SK-N-SH (cell line): Measurements from ENCODE around the gene RPL7A. TPM values are rescaled to one million over a fixed set of nuclear protein-coding genes. Genes with fewer than 3 reads are reported as not detected.

Experiments used
- CTCF ChIA-PET: fragments of 300-600, 350-600 bp; formaldehyde crosslinking; extraction: SDS; loops from one replicate; lab custom pipeline; 2021; lab: Yijun Ruan, JAX
- POLR2A ChIA-PET: fragments of 350-600 bp; sonication (Branson Sonifier 250); formaldehyde crosslinking; extraction: SDS; loops from one replicate; lab custom pipeline; 2020; ENCODE audit warnings: antibody characterized with exemption, inconsistent platforms; lab: Yijun Ruan, JAX
- DNase-seq: peaks from one replicate; pipeline ENCODE4 v3.0.0; 2012
- H2AFZ ChIP-seq: fragments of 200-600 bp; sonication (generic); 2 replicates; pipeline ENCODE4 v1.8.1; 2016; ENCODE audit warnings: antibody characterized with exemption, mild to moderate bottlenecking, low read depth
- H3F3A ChIP-seq: fragments of 200-600 bp; sonication (generic); replicated peaks from 2 replicates; pipeline ENCODE3; 2016; ENCODE audit warnings: antibody characterized with exemption, mild to moderate bottlenecking; ENCODE audit not compliant: insufficient read depth
- H3K27ac ChIP-seq, 2 experiments: fragments of 200-500 bp in 1 of 2; fragments of 200-600 bp in 1 of 2; sonication (Bioruptor generic) in 1 of 2; sonication (generic), shearing (Covaris generic) in 1 of 2; 2 replicates each; pipeline versions ENCODE4 v1.5.1 to v1.6.1; 2014 to 2016; ENCODE audit warnings: low read depth in 2 of 2, inconsistent platforms in 1 of 2, low read length in 1 of 2, mild to moderate bottlenecking in 1 of 2, mixed read lengths in 1 of 2
- H3K27me3 ChIP-seq: fragments of 200-600 bp; sonication (generic), shearing (Covaris generic); 2 replicates; pipeline ENCODE4 v1.6.1; 2016; ENCODE audit warnings: mixed run types; ENCODE audit not compliant: insufficient read depth
- H3K36me3 ChIP-seq, 2 experiments: fragments of 200-500 bp in 1 of 2; fragments of 200-600 bp in 1 of 2; sonication (Bioruptor generic) in 1 of 2; sonication (generic) in 1 of 2; replicated peaks in 1 of 2; 2 replicates each; pipeline versions ENCODE3 to v1.5.1; 2014 to 2016; ENCODE audit warnings: low read length in 1 of 2, mild to moderate bottlenecking in 1 of 2; ENCODE audit not compliant: insufficient read depth in 2 of 2, control insufficient read depth in 1 of 2
- H3K4me1 ChIP-seq, 2 experiments: fragments of 200-500 bp in 1 of 2; fragments of 200-600 bp in 1 of 2; sonication (Bioruptor generic) in 1 of 2; sonication (generic), shearing (Covaris generic) in 1 of 2; 2 replicates each; pipeline versions ENCODE4 v1.5.1 to v1.6.1; 2014 to 2016; ENCODE audit warnings: low read depth in 1 of 2, low read length in 1 of 2, mixed run types in 1 of 2; ENCODE audit not compliant: insufficient read depth in 2 of 2, control insufficient read depth in 1 of 2
- H3K4me2 ChIP-seq: fragments of 200-600 bp; sonication (generic), shearing (Covaris generic); 2 replicates; pipeline ENCODE4 v1.6.1; 2017; ENCODE audit warnings: mixed run types
- H3K4me3 ChIP-seq, 2 experiments: fragments of 200-500 bp in 1 of 2; fragments of 200-600 bp in 1 of 2; sonication (Bioruptor generic) in 1 of 2; sonication (generic), shearing (Covaris generic) in 1 of 2; 2 replicates each; pipeline versions ENCODE4 v1.5.1 to v1.8.1; 2014 to 2016; ENCODE audit warnings: low read depth in 2 of 2, inconsistent platforms in 1 of 2, low read length in 1 of 2, mild to moderate bottlenecking in 1 of 2, mixed read lengths in 1 of 2, moderate library complexity in 1 of 2
- H3K79me2 ChIP-seq: fragments of 200-600 bp; sonication (generic); 2 replicates; pipeline ENCODE4 v1.8.1; 2017; ENCODE audit warnings: mild to moderate bottlenecking; ENCODE audit not compliant: insufficient read depth
- H3K9ac ChIP-seq: fragments of 200-600 bp; sonication (generic); 2 replicates; pipeline ENCODE4 v1.6.1; 2017; ENCODE audit warnings: mixed run types
- H3K9me2 ChIP-seq: fragments of 200-600 bp; sonication (generic); 2 replicates; pipeline ENCODE4 v1.6.1; 2017; ENCODE audit warnings: mixed run types
- H3K9me3 ChIP-seq: fragments of 200-600 bp; sonication (generic); 2 replicates; pipeline ENCODE4 v1.6.1; 2017; ENCODE audit warnings: mixed run types, mild to moderate bottlenecking, moderate library complexity
- H4K20me1 ChIP-seq: fragments of 200-600 bp; sonication (generic); 2 replicates; pipeline ENCODE4 v1.6.1; 2017; ENCODE audit warnings: mild to moderate bottlenecking, mixed run types; ENCODE audit not compliant: insufficient read depth
- CHD2 ChIP-seq: fragments of 150-350 bp; IDR thresholded peaks from 2 replicates; pipeline ENCODE4 v1.6.1; 2018; ENCODE audit warnings: low read length; ENCODE audit not compliant: partially characterized antibody
- FOSL2 ChIP-seq: IDR thresholded peaks from 2 replicates; pipeline ENCODE4 v1.4.0; 2012; ENCODE audit warnings: low read depth, mild to moderate bottlenecking, moderate library complexity, borderline replicate concordance
- FOXM1 ChIP-seq: IDR thresholded peaks from 2 replicates; pipeline ENCODE4 v1.4.0; 2012; ENCODE audit warnings: low read depth, mild to moderate bottlenecking
- GATA2 ChIP-seq: sonication (generic); formaldehyde crosslinking; IDR thresholded peaks from 2 replicates; pipeline ENCODE4 v1.5.0; 2020; ENCODE audit warnings: mild to moderate bottlenecking, missing genetic modification reagents
- JUND ChIP-seq: IDR thresholded peaks from 2 replicates; pipeline ENCODE4 v1.4.0; 2012
- MAX ChIP-seq: IDR thresholded peaks from 2 replicates; pipeline ENCODE4 v1.4.0; 2012; ENCODE audit warnings: low read depth
- MXI1 ChIP-seq: IDR thresholded peaks from 2 replicates; pipeline ENCODE4 v1.6.1; 2012; ENCODE audit warnings: mild to moderate bottlenecking, low read depth, low read length, improper control_type of control experiment
- NFIC ChIP-seq: IDR thresholded peaks from 2 replicates; pipeline ENCODE4 v1.4.0; 2012; ENCODE audit warnings: borderline replicate concordance
- NRF1 ChIP-seq: IDR thresholded peaks from 2 replicates; pipeline ENCODE4 v1.6.1; 2012; ENCODE audit warnings: low read depth, mild to moderate bottlenecking, low read length
- RAD21 ChIP-seq: IDR thresholded peaks from 2 replicates; pipeline ENCODE4 v1.6.1; 2012; ENCODE audit warnings: mild to moderate bottlenecking, low read length
- RCOR1 ChIP-seq: fragments of 150-350 bp; IDR thresholded peaks from 2 replicates; pipeline ENCODE4 v1.6.1; 2017; ENCODE audit warnings: antibody characterized with exemption, low read length
- REST ChIP-seq: IDR thresholded peaks from 2 replicates; pipeline ENCODE4 v1.6.1; 2012; ENCODE audit warnings: mild to moderate bottlenecking, low read depth, low read length, moderate library complexity
- SIN3A ChIP-seq: IDR thresholded peaks from 2 replicates; pipeline ENCODE4 v1.6.1; 2012; ENCODE audit warnings: low read depth, mild to moderate bottlenecking, low read length, moderate library complexity, borderline replicate concordance
- SMC3 ChIP-seq: IDR thresholded peaks from 2 replicates; pipeline ENCODE4 v1.6.1; 2012; ENCODE audit warnings: low read depth, low read length, improper control_type of control experiment
- USF1 ChIP-seq: IDR thresholded peaks from 2 replicates; pipeline ENCODE4 v1.4.0; 2012; ENCODE audit warnings: low read depth, borderline replicate concordance
- WGBS: methylation state at CpG from one replicate; pipeline ENCODE4 v1.1.6; 2017; ENCODE audit warnings: low lambda C conversion rate; 5-methylcytosine and 5-hydroxymethylcytosine counted together
- polyA plus RNA-seq, 3 experiments: library from polyadenylated mRNA; depleted of rRNA; stranded (reverse); fragments of >200 nt; gene quantifications; 2 replicates each; pipeline ENCODE4 v1.2.3, GENCODE V29; 2012
- TF ChIP-seq, protein P1 (sequence below): fragments of 150-350 bp; IDR thresholded peaks from 2 replicates; pipeline ENCODE4 v1.6.1; 2017; ENCODE audit warnings: antibody characterized with exemption, low read length, low read depth, borderline replicate concordance
- TF ChIP-seq, protein P2 (sequence below): IDR thresholded peaks from 2 replicates; pipeline ENCODE4; 2012
- TF ChIP-seq, protein P3 (sequence below): fragments of 200-600 bp; sonication (generic); IDR thresholded peaks from 2 replicates; pipeline ENCODE4 v1.6.1; 2017; ENCODE audit warnings: antibody characterized with exemption, mild to moderate bottlenecking, moderate library complexity

Gene RPL7A
- polyA plus RNA-seq, 1 of the 3 experiments (the other 2 are of a cell fraction) = 4,121 TPM

DNA sequence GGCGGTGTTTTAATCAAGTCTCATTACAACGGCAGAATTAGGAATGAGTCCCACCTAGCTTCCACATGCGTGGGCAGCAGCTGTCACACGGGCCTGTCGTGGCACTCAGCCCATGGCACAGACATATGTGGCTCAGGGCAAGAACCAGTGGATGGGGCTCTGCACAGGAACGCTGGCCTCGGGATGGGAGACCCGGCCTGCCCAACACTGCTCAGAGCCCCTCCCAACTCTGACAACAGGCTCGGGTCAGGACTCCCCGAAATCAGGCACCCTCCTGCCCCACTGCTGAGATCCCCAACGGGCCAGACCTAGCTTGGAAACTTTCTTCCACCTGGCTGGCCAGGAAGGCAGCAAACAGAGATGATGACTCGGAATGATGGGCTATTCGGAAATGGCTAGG lies 7.1 kb upstream of the RPL7A start:
- peaks cover 20 to 65% of the 10 kb centered on the region in 2 experiments for H3K36me3 ChIP-seq

DNA sequence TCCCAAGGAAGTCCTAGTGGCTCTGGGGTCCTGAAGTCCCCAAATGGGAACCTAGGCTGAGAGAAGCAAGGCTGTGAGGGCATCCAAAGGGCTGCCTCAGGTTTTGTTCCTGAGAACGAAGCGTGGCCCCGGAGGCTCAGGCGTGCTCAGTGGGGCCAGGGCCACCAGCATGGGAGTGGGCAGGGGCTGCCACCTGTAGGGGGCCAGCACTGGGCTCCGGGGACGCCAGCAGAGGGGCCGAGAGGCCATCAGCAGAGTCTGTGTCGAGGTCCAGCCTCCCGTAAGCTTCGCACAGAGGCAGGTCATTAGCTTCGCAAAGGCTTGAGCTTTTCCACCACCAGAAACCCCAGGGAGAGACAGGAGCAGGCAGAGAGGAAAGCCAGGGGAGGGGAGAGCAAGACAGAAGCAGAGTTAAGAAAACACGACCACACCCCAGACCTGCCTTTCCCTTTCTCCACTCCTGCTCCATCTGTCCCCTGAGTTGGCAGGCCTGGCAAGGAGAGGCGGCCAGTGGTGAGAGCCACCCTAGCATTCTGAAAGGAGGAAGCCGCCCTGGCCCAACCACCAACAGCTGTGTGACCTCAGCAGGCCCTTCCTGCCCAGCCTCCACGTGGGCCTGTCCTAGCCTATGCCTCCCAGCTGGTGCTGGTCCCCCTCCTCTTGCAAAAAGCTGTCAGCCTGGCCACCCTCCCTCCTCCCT lies 6.5 kb upstream of the RPL7A start:
- WGBS = 93% methylated on average over 9 of the region's 15 CpGs
- no peaks in the 10 kb centered on the region for H3K27me3 ChIP-seq
- peaks cover 13% of the 10 kb centered on the region for H3K79me2 ChIP-seq
- H3K4me1 ChIP-seq = peaks cover 0 to 9% of the 10 kb centered on the region in 2 experiments; a peak in 1 of 4 replicates
- H4K20me1 ChIP-seq = peaks cover 7% of the 10 kb centered on the region; the same call in 1 of the 2 replicates
- H3K4me3 ChIP-seq = no peak overlapping the region
- H3K9me3 ChIP-seq = no peaks in the 10 kb centered on the region
- DNase-seq = no peak
- no peak overlapping the region for H3K4me2 ChIP-seq
- ChIA-PET POLR2A (no interaction called here), CTCF (interaction anchor here (0.6 to 2.6 kb wide), 6 partner anchors 10 to 161 kb away, joined by 3 to 13 read pairs (median 4); no protein-coding TSS in a partner anchor)
- TF ChIP-seq GATA2 (no peak), NFIC (no peak), USF1 (no peak), SMC3 (no peak), MAX (no peak), MXI1 (no peak), RCOR1 (no peak), NRF1 (no peak), SIN3A (no peak), CHD2 (no peak), REST (no peak), JUND (no peak), RAD21 (no peak)
- TF ChIP-seq, protein P1, sequence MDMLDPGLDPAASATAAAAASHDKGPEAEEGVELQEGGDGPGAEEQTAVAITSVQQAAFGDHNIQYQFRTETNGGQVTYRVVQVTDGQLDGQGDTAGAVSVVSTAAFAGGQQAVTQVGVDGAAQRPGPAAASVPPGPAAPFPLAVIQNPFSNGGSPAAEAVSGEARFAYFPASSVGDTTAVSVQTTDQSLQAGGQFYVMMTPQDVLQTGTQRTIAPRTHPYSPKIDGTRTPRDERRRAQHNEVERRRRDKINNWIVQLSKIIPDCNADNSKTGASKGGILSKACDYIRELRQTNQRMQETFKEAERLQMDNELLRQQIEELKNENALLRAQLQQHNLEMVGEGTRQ = no peak
- TF ChIP-seq, protein P2, sequence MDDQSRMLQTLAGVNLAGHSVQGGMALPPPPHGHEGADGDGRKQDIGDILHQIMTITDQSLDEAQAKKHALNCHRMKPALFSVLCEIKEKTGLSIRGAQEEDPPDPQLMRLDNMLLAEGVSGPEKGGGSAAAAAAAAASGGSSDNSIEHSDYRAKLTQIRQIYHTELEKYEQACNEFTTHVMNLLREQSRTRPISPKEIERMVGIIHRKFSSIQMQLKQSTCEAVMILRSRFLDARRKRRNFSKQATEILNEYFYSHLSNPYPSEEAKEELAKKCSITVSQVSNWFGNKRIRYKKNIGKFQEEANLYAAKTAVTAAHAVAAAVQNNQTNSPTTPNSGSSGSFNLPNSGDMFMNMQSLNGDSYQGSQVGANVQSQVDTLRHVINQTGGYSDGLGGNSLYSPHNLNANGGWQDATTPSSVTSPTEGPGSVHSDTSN = no peak
- TF ChIP-seq, protein P3, sequence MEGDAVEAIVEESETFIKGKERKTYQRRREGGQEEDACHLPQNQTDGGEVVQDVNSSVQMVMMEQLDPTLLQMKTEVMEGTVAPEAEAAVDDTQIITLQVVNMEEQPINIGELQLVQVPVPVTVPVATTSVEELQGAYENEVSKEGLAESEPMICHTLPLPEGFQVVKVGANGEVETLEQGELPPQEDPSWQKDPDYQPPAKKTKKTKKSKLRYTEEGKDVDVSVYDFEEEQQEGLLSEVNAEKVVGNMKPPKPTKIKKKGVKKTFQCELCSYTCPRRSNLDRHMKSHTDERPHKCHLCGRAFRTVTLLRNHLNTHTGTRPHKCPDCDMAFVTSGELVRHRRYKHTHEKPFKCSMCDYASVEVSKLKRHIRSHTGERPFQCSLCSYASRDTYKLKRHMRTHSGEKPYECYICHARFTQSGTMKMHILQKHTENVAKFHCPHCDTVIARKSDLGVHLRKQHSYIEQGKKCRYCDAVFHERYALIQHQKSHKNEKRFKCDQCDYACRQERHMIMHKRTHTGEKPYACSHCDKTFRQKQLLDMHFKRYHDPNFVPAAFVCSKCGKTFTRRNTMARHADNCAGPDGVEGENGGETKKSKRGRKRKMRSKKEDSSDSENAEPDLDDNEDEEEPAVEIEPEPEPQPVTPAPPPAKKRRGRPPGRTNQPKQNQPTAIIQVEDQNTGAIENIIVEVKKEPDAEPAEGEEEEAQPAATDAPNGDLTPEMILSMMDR = no peak
- TF ChIP-seq, all 33 proteins: peak for 0
- H3K9me2 ChIP-seq = no peaks in the 10 kb centered on the region
- no peak overlapping the region for H2AFZ ChIP-seq
- H3F3A ChIP-seq = peaks cover 6% of the 10 kb centered on the region
- no peak overlapping the region for H3K9ac ChIP-seq
- peaks cover 20 to 68% of the 10 kb centered on the region in 2 experiments for H3K36me3 ChIP-seq
- no peak overlapping the region for H3K27ac ChIP-seq

More for the DNA sequence above, 7.1 kb upstream of the RPL7A start:
- no peaks in the 10 kb centered on the region for H3K9me2 ChIP-seq
- H3K9me3 ChIP-seq = no peaks in the 10 kb centered on the region
- H3F3A ChIP-seq = peaks cover 6% of the 10 kb centered on the region
- H3K27me3 ChIP-seq = no peaks in the 10 kb centered on the region
- H3K4me2 ChIP-seq = no peak overlapping the region
- peaks cover 0 to 5% of the 10 kb centered on the region in 2 experiments; a peak in 1 of 4 replicates for H3K4me1 ChIP-seq
- TF ChIP-seq GATA2 (no peak), FOXM1 (no peak), MXI1 (no peak), FOSL2 (no peak)
- no peak overlapping the region for H3K27ac ChIP-seq
- POLR2A ChIA-PET = no interaction called here
- H3K4me3 ChIP-seq = no peak overlapping the region
- WGBS = 98% methylated on average over 11 of the region's 13 CpGs
- no peak overlapping the region for H2AFZ ChIP-seq
- no peak for DNase-seq
- CTCF ChIA-PET = interaction anchor here (1.5 to 2.6 kb wide), 2 partner anchors 10 to 17 kb away, joined by 4 to 13 read pairs; no protein-coding TSS in a partner anchor
- peaks cover 1% of the 10 kb centered on the region; the same call in 1 of the 2 replicates for H4K20me1 ChIP-seq
- H3K79me2 ChIP-seq = peaks cover 7% of the 10 kb centered on the region
- H3K9ac ChIP-seq = no peak overlapping the region
